ENCODE results near the gene PLA2G4A.

Gene PLA2G4A

DNA sequence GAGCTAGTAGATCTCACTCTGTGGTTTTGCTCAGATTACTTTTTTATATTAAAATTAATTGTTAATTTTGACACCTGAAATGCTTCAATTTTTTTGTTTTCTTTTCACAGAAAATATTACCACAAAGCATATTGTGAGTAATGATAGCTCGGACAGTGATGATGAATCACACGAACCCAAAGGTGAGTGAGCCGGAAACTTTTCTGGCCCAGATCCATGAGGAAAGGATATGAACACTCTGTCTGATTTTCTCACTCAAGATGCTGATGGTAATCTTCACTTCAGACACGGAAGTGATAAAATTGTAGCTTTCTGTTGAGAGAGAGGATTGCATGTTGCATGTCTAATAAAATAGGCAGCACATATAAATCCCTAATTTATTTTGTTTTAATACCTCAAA is 121.8 kb downstream of the PLA2G4A start:
- Histone ChIP-seq H3K18ac (ENCODE audit: low read depth in 1 of 2, low read length in 2 of 2) (no peak overlapping the region), H3K36me3 (ENCODE audit: control insufficient read depth in 1 of 2, insufficient read depth in 2 of 2, low read depth in 1 of 2, low read length in 2 of 2) (peaks cover 0 to 6% of the 10 kb centered on the region in 2 experiments), H4K91ac (ENCODE audit: low read length) (no peak overlapping the region), H3K4ac (ENCODE audit: low read depth in 1 of 2, low read length in 2 of 2) (no peak overlapping the region), H2BK15ac (ENCODE audit: low read depth, poor library complexity, severe bottlenecking) (no peak overlapping the region), H2BK5ac (ENCODE audit: low read depth, low read length, poor library complexity, severe bottlenecking) (no peak overlapping the region), H3K9ac (ENCODE audit: low read length) (no peak overlapping the region), H2BK120ac (ENCODE audit: low read depth, low read length) (no peak overlapping the region), H2BK12ac (ENCODE audit: low read length in 2 of 2) (no peak overlapping the region), H2AFZ (ENCODE audit: low read depth, low read length) (no peak overlapping the region), H3K27me3 (ENCODE audit: control insufficient read depth in 1 of 2, insufficient read depth in 1 of 2, low read length in 2 of 2) (no peaks in the 10 kb centered on the region), H4K8ac (ENCODE audit: low read length) (no peak overlapping the region), H2AK5ac (ENCODE audit: low read length, severe bottlenecking) (no peak overlapping the region), H3K79me1 (replicated peaks; ENCODE audit: low read length, poor library complexity, severe bottlenecking) (no peaks in the 10 kb centered on the region), H3K4me2 (ENCODE audit: low read length, poor library complexity, severe bottlenecking) (no peak overlapping the region), H3K27ac (ENCODE audit: low read length, poor library complexity, severe bottlenecking) (no peak overlapping the region), H3K4me3 (ENCODE audit: insufficient read depth in 1 of 2, low read depth in 1 of 2, low read length in 2 of 2) (no peak overlapping the region), H3K14ac (ENCODE audit: low read length in 2 of 2) (no peak overlapping the region), H3K23ac (ENCODE audit: low read length in 2 of 2) (no peak overlapping the region), H3K4me1 (ENCODE audit: control insufficient read depth, insufficient read depth, low read depth, low read length) (no peaks in the 10 kb centered on the region), H3K9me3 (ENCODE audit: control insufficient read depth, low read length) (no peaks in the 10 kb centered on the region)
- WGBS, result 78% methylated on average over 3 of the region's 4 CpGs
- no peak for DNase-seq

GRCh38 chr1:186953876-186954275 is 125.1 kb downstream of the PLA2G4A start:
- no peak overlapping the region for H3K27ac ChIP-seq (ENCODE audit: low read length, poor library complexity, severe bottlenecking)
- H2BK120ac ChIP-seq (ENCODE audit: low read depth, low read length), result no peak overlapping the region
- H3K9me3 ChIP-seq (ENCODE audit: control insufficient read depth, low read length), result no peaks in the 10 kb centered on the region
- H2AK5ac ChIP-seq (ENCODE audit: low read length, severe bottlenecking), result no peak overlapping the region
- H4K91ac ChIP-seq (ENCODE audit: low read length), result no peak overlapping the region
- H2BK5ac ChIP-seq (ENCODE audit: low read depth, low read length, poor library complexity, severe bottlenecking), result no peak overlapping the region
- no peak overlapping the region for H2BK15ac ChIP-seq (ENCODE audit: low read depth, poor library complexity, severe bottlenecking)
- no peak overlapping the region for H3K23ac ChIP-seq (ENCODE audit: low read length in 2 of 2)
- no peak for DNase-seq
- H3K4ac ChIP-seq (ENCODE audit: low read depth in 1 of 2, low read length in 2 of 2), result no peak overlapping the region
- H3K27me3 ChIP-seq (ENCODE audit: control insufficient read depth in 1 of 2, insufficient read depth in 1 of 2, low read length in 2 of 2), result no peaks in the 10 kb centered on the region
- H3K18ac ChIP-seq (ENCODE audit: low read depth in 1 of 2, low read length in 2 of 2), result no peak overlapping the region
- 90% methylated on average over 1 of the region's 2 CpGs for WGBS
- H3K4me2 ChIP-seq (ENCODE audit: low read length, poor library complexity, severe bottlenecking), result no peak overlapping the region
- no peaks in the 10 kb centered on the region for H3K4me1 ChIP-seq (ENCODE audit: control insufficient read depth, insufficient read depth, low read depth, low read length)
- H3K36me3 ChIP-seq (ENCODE audit: control insufficient read depth in 1 of 2, insufficient read depth in 2 of 2, low read depth in 1 of 2, low read length in 2 of 2), result peaks cover 0 to 9% of the 10 kb centered on the region in 2 experiments
- no peak overlapping the region for H2AFZ ChIP-seq (ENCODE audit: low read depth, low read length)
- no peak overlapping the region for H3K4me3 ChIP-seq (ENCODE audit: insufficient read depth in 1 of 2, low read depth in 1 of 2, low read length in 2 of 2)
- H3K79me1 ChIP-seq (replicated peaks; ENCODE audit: low read length, poor library complexity, severe bottlenecking), result no peaks in the 10 kb centered on the region
- no peak overlapping the region for H3K14ac ChIP-seq (ENCODE audit: low read length in 2 of 2)
- H2BK12ac ChIP-seq (ENCODE audit: low read length in 2 of 2), result no peak overlapping the region
- no peak overlapping the region for H4K8ac ChIP-seq (ENCODE audit: low read length)
- H3K9ac ChIP-seq (ENCODE audit: low read length), result no peak overlapping the region

GRCh38 chr1:186957314-186957713 is 128.6 kb downstream of the PLA2G4A start:
- H3K14ac ChIP-seq (ENCODE audit: low read length in 2 of 2), result no peak overlapping the region
- peaks cover 0 to 4% of the 10 kb centered on the region in 2 experiments for H3K36me3 ChIP-seq (ENCODE audit: control insufficient read depth in 1 of 2, insufficient read depth in 2 of 2, low read depth in 1 of 2, low read length in 2 of 2)
- H2AK5ac ChIP-seq (ENCODE audit: low read length, severe bottlenecking), result no peak overlapping the region
- H2BK5ac ChIP-seq (ENCODE audit: low read depth, low read length, poor library complexity, severe bottlenecking), result no peak overlapping the region
- no peaks in the 10 kb centered on the region for H3K27me3 ChIP-seq (ENCODE audit: control insufficient read depth in 1 of 2, insufficient read depth in 1 of 2, low read length in 2 of 2)
- no peak overlapping the region for H2BK15ac ChIP-seq (ENCODE audit: low read depth, poor library complexity, severe bottlenecking)
- H3K9me3 ChIP-seq (ENCODE audit: control insufficient read depth, low read length), result no peaks in the 10 kb centered on the region
- DNase-seq, result no peak
- no peaks in the 10 kb centered on the region for H3K79me1 ChIP-seq (replicated peaks; ENCODE audit: low read length, poor library complexity, severe bottlenecking)
- H3K4me1 ChIP-seq (ENCODE audit: control insufficient read depth, insufficient read depth, low read depth, low read length), result no peaks in the 10 kb centered on the region
- H4K91ac ChIP-seq (ENCODE audit: low read length), result no peak overlapping the region
- peak overlapping the region in 1 of 2 experiments; percentile 48 for H3K18ac ChIP-seq (ENCODE audit: low read depth in 1 of 2, low read length in 2 of 2)
- no peak overlapping the region for H2BK120ac ChIP-seq (ENCODE audit: low read depth, low read length)
- H2AFZ ChIP-seq (ENCODE audit: low read depth, low read length), result no peak overlapping the region
- H3K27ac ChIP-seq (ENCODE audit: low read length, poor library complexity, severe bottlenecking), result no peak overlapping the region
- peak overlapping the region; percentile 27 for H3K9ac ChIP-seq (ENCODE audit: low read length)
- no peak overlapping the region for H3K23ac ChIP-seq (ENCODE audit: low read length in 2 of 2)
- H2BK12ac ChIP-seq (ENCODE audit: low read length in 2 of 2), result peak overlapping the region in 1 of 2 experiments; percentile 31
- H3K4me2 ChIP-seq (ENCODE audit: low read length, poor library complexity, severe bottlenecking), result no peak overlapping the region
- H3K4ac ChIP-seq (ENCODE audit: low read depth in 1 of 2, low read length in 2 of 2), result no peak overlapping the region
- WGBS, result 44% methylated on average over 2 of the region's 2 CpGs
- no peak overlapping the region for H3K4me3 ChIP-seq (ENCODE audit: insufficient read depth in 1 of 2, low read depth in 1 of 2, low read length in 2 of 2)
- no peak overlapping the region for H4K8ac ChIP-seq (ENCODE audit: low read length)

- Histone ChIP-seq H3K4ac (ENCODE audit: low read depth in 1 of 2, low read length in 2 of 2) (no peak overlapping the region), H3K4me1 (ENCODE audit: control insufficient read depth, insufficient read depth, low read depth, low read length) (no peaks in the 10 kb centered on the region), H3K14ac (ENCODE audit: low read length in 2 of 2) (no peak overlapping the region), H3K4me2 (ENCODE audit: low read length, poor library complexity, severe bottlenecking) (no peak overlapping the region), H2BK120ac (ENCODE audit: low read depth, low read length) (no peak overlapping the region), H3K18ac (ENCODE audit: low read depth in 1 of 2, low read length in 2 of 2) (no peak overlapping the region), H3K9ac (ENCODE audit: low read length) (no peak overlapping the region), H2BK12ac (ENCODE audit: low read length in 2 of 2) (no peak overlapping the region), H2AFZ (ENCODE audit: low read depth, low read length) (no peak overlapping the region), H2BK15ac (ENCODE audit: low read depth, poor library complexity, severe bottlenecking) (no peak overlapping the region), H4K91ac (ENCODE audit: low read length) (no peak overlapping the region), H3K27ac (ENCODE audit: low read length, poor library complexity, severe bottlenecking) (no peak overlapping the region), H3K4me3 (ENCODE audit: insufficient read depth in 1 of 2, low read depth in 1 of 2, low read length in 2 of 2) (no peak overlapping the region), H4K8ac (ENCODE audit: low read length) (no peak overlapping the region), H3K9me3 (ENCODE audit: control insufficient read depth, low read length) (no peaks in the 10 kb centered on the region), H3K79me1 (replicated peaks; ENCODE audit: low read length, poor library complexity, severe bottlenecking) (no peaks in the 10 kb centered on the region), H3K27me3 (ENCODE audit: control insufficient read depth in 1 of 2, insufficient read depth in 1 of 2, low read length in 2 of 2) (no peaks in the 10 kb centered on the region), H3K23ac (ENCODE audit: low read length in 2 of 2) (no peak overlapping the region), H2BK5ac (ENCODE audit: low read depth, low read length, poor library complexity, severe bottlenecking) (no peak overlapping the region), H3K36me3 (ENCODE audit: control insufficient read depth in 1 of 2, insufficient read depth in 2 of 2, low read depth in 1 of 2, low read length in 2 of 2) (peaks cover 0 to 4% of the 10 kb centered on the region in 2 experiments), H2AK5ac (ENCODE audit: low read length, severe bottlenecking) (no peak overlapping the region)
- WGBS, result 100% methylated on average over 1 of the region's 2 CpGs
- DNase-seq, result peak; percentile 87
Observed at GRCh38 chr1:186958520-186958919, 129.8 kb downstream of the PLA2G4A start.

Measured in mesenchymal stem cell (in vitro differentiated cells and primary cell).